Measurements from ENCODE around the gene RETREG2.

GRCh38 chr2:219174801-219175200, 3.3 kb upstream of the RETREG2 start:
- no peak for TF ChIP-seq POLR2AphosphoS5 (IDR thresholded peaks at IDR 0.05)
- TF ChIP-seq CTCF (IDR thresholded peaks at IDR 0.05) = no peak
- no peak for TF ChIP-seq POLR2A (IDR thresholded peaks at IDR 0.05)
- no peak for TF ChIP-seq EP300 (IDR thresholded peaks at IDR 0.05)
